ENCODE measurements around the gene TFPI. TPM values are rescaled to one million over a fixed set of nuclear protein-coding genes. Genes with fewer than 3 reads are reported as not detected.

The TFPI gene
- total RNA-seq, 2 donors from 2014 or later = 33.0 to 34.3 TPM

DNA sequence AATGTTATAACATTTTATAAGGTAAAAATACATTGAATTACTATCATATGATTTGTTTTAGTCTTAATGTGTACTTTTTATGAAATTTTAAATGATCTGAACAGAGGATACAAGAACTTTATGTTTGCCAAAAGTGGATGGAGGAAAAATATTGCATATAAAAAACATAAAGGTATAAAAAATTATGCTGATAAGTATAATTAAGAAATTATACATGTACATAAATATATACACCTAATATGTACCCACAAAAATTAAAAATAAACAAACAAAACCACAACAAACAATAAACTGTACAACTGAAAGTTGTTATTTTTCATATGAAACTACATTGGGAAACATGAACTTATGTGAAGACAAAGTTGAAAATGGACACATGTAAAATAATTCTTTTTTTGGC is 68.0 kb downstream of the TFPI start:
- Mint-ChIP-seq H3K4me3 (no peak overlapping the region), H3K36me3 (ENCODE audit: low read depth) (no peaks in the 10 kb centered on the region), H3K9me3 (no peaks in the 10 kb centered on the region), H3K4me1 (peaks cover 3% of the 10 kb centered on the region), H3K27ac (no peak overlapping the region), H3K27me3 (ENCODE audit: insufficient read depth) (no peaks in the 10 kb centered on the region)
- no peak overlapping the region for H3K4me3 ChIP-seq (ENCODE audit: low read length)
- TF ChIP-seq CTCF (conservative IDR thresholded peaks at IDR 0.05) = no peak
- no peaks in the 10 kb centered on the region for H3K4me1 ChIP-seq (ENCODE audit: control insufficient read depth, insufficient read depth, low read length)
- no peaks in the 10 kb centered on the region for H3K36me3 ChIP-seq (ENCODE audit: control insufficient read depth, insufficient read depth, low read length)
- H3K9me3 ChIP-seq (ENCODE audit: control insufficient read depth, low read length) = no peaks in the 10 kb centered on the region
- no peaks in the 10 kb centered on the region for H3K27me3 ChIP-seq (ENCODE audit: control insufficient read depth, insufficient read depth, low read length, poor library complexity, severe bottlenecking)
- no peak overlapping the region for H3K27ac ChIP-seq (ENCODE audit: low read depth, low read length)
- H3K9ac ChIP-seq (ENCODE audit: extremely low read depth, low read length, poor library complexity, severe bottlenecking) = no peak overlapping the region
- DNase-seq = no peak

DNA sequence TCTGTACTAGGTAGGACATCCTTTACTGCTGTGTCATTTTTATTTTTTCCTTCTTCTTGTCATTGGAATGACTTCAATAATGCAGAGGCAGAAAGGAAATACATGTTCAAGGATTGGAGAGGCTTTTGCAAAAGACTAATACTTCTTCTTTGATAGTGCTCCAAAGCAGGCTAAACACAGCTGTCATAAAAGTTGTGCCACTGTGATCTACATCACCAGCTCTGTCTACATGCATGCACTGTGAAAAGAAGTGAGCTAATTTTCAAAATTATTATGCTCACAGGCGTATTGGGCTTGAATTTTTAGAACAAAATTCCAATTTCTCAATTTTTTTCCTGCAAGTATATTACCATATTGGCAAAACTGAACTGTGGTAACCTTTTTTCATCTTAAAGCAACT is 68.7 kb downstream of the TFPI start:
- H3K36me3 ChIP-seq (ENCODE audit: control insufficient read depth, insufficient read depth, low read length) = no peaks in the 10 kb centered on the region
- H3K4me1 ChIP-seq (ENCODE audit: control insufficient read depth, insufficient read depth, low read length) = no peaks in the 10 kb centered on the region
- DNase-seq = no peak
- Mint-ChIP-seq H3K36me3 (ENCODE audit: low read depth) (no peaks in the 10 kb centered on the region), H3K4me1 (peaks cover 3% of the 10 kb centered on the region), H3K27me3 (ENCODE audit: insufficient read depth) (no peaks in the 10 kb centered on the region), H3K4me3 (no peak overlapping the region), H3K9me3 (no peaks in the 10 kb centered on the region), H3K27ac (no peak overlapping the region)
- TF ChIP-seq CTCF (conservative IDR thresholded peaks at IDR 0.05) = no peak
- WGBS, 2 experiments (ENCODE audit: insufficient coverage in 1 of 2, insufficient read length in 1 of 2) = 91% methylated on average over 1 of the region's 1 CpG; no CpG with 5 or more reads in 1 of the 2 experiments
- no peak overlapping the region for H3K4me3 ChIP-seq (ENCODE audit: low read length)
- no peaks in the 10 kb centered on the region for H3K9me3 ChIP-seq (ENCODE audit: control insufficient read depth, low read length)
- H3K27ac ChIP-seq (ENCODE audit: low read depth, low read length) = no peak overlapping the region
- no peaks in the 10 kb centered on the region for H3K27me3 ChIP-seq (ENCODE audit: control insufficient read depth, insufficient read depth, low read length, poor library complexity, severe bottlenecking)
- no peak overlapping the region for H3K9ac ChIP-seq (ENCODE audit: extremely low read depth, low read length, poor library complexity, severe bottlenecking)

- no peaks in the 10 kb centered on the region for H3K4me1 ChIP-seq (ENCODE audit: control insufficient read depth, insufficient read depth, low read length)
- Mint-ChIP-seq H3K27ac (no peak overlapping the region), H3K27me3 (ENCODE audit: insufficient read depth) (no peaks in the 10 kb centered on the region), H3K36me3 (ENCODE audit: low read depth) (no peaks in the 10 kb centered on the region), H3K4me1 (peaks cover 3% of the 10 kb centered on the region), H3K4me3 (no peak overlapping the region), H3K9me3 (no peaks in the 10 kb centered on the region)
- 100% methylated on average over 1 of the region's 2 CpGs; no CpG with 5 or more reads in 1 of the 2 experiments for WGBS, 2 experiments (ENCODE audit: insufficient coverage in 1 of 2, insufficient read length in 1 of 2)
- no peak overlapping the region for H3K27ac ChIP-seq (ENCODE audit: low read depth, low read length)
- H3K9me3 ChIP-seq (ENCODE audit: control insufficient read depth, low read length) = no peaks in the 10 kb centered on the region
- DNase-seq = no peak
- no peak overlapping the region for H3K9ac ChIP-seq (ENCODE audit: extremely low read depth, low read length, poor library complexity, severe bottlenecking)
- H3K36me3 ChIP-seq (ENCODE audit: control insufficient read depth, insufficient read depth, low read length) = no peaks in the 10 kb centered on the region
- no peak for TF ChIP-seq CTCF (conservative IDR thresholded peaks at IDR 0.05)
- no peaks in the 10 kb centered on the region for H3K27me3 ChIP-seq (ENCODE audit: control insufficient read depth, insufficient read depth, low read length, poor library complexity, severe bottlenecking)
- no peak overlapping the region for H3K4me3 ChIP-seq (ENCODE audit: low read length)
Observed at GRCh38 chr2:187483537-187483936, 70.7 kb downstream of the TFPI start.
